ENCODE data around the gene COCH.
A peak's percentile ranks its signal among the peaks of the same experiment; 100 is the strongest.

Gene COCH

GRCh38 chr14:30876692-30877091 lies 2.3 kb downstream of the COCH start:
- Mint-ChIP-seq H3K4me3 (peak overlapping the region in 2 of 3 experiments; percentile 21 to 32), H3K27me3 (ENCODE audit: low read depth) (peaks cover 47% of the 10 kb centered on the region), H3K36me3 (ENCODE audit: low read depth) (no peaks in the 10 kb centered on the region), H3K27ac (no peak overlapping the region), H3K4me1 (peaks cover 12% of the 10 kb centered on the region), H3K9me3 (no peaks in the 10 kb centered on the region)
- TF ChIP-seq CTCF (IDR thresholded peaks at IDR 0.05; ENCODE audit: unreplicated experiment in 3 of 3) = no peak

DNA sequence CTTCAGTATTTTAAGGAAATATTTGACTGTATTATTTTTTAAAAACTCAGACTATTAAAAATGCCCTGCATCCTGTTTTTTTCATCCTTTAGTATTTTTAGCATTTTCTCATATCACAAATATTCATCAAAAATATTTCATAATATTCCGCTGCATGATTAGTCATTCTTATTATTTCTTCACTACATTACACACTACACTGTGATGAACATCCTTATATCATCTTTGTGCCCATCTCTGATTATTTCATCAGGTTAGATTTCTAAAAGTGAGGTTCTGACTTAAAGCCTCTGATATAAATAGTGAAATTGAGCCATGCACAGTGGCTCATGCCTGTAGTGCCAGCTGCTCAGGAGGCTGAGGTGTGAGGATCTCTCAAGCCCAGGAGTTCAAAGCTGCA lies 8.1 kb downstream of the COCH start:
- no peak overlapping the region for H3K27ac Mint-ChIP-seq
- no peaks in the 10 kb centered on the region for H3K36me3 Mint-ChIP-seq (ENCODE audit: low read depth)
- TF ChIP-seq CTCF (IDR thresholded peaks at IDR 0.05; ENCODE audit: unreplicated experiment in 3 of 3) = no peak
- H3K9me3 Mint-ChIP-seq = no peaks in the 10 kb centered on the region
- no peaks in the 10 kb centered on the region for H3K4me1 Mint-ChIP-seq
- peaks cover 4% of the 10 kb centered on the region for H3K27me3 Mint-ChIP-seq (ENCODE audit: low read depth)
- no peak overlapping the region for H3K4me3 Mint-ChIP-seq

GRCh38 chr14:30883508-30884294 lies 9.3 kb downstream of the COCH start:
- Mint-ChIP-seq H3K27me3 (ENCODE audit: low read depth) (no peaks in the 10 kb centered on the region), H3K27ac (no peak overlapping the region), H3K9me3 (no peaks in the 10 kb centered on the region), H3K36me3 (ENCODE audit: low read depth) (no peaks in the 10 kb centered on the region), H3K4me1 (no peaks in the 10 kb centered on the region), H3K4me3 (no peak overlapping the region)
- no peak for TF ChIP-seq CTCF (IDR thresholded peaks at IDR 0.05; ENCODE audit: unreplicated experiment in 3 of 3)

DNA sequence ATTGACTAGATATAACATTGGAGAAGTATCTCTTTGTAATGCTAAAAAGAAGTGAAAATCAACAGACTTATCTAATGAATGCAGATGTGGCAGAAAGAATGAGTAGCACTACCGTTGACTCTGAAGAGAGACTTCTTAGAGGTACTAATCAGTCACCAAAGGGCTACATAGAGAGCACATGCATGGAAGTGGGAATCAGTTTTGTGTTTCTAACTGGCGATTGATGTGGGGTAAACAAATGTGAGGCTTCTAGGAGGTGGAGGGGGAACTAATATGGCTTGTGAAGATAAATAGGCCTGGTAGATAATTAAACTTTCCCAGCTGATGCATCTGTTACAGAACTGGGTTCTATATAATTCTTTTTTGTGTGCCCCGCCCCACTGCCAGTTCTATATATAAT lies 10.5 kb downstream of the COCH start:
- Mint-ChIP-seq H3K27me3 (ENCODE audit: low read depth) (no peaks in the 10 kb centered on the region), H3K27ac (no peak overlapping the region), H3K4me1 (no peaks in the 10 kb centered on the region), H3K36me3 (ENCODE audit: low read depth) (no peaks in the 10 kb centered on the region), H3K9me3 (no peaks in the 10 kb centered on the region), H3K4me3 (no peak overlapping the region)
- TF ChIP-seq CTCF (IDR thresholded peaks at IDR 0.05; ENCODE audit: unreplicated experiment in 3 of 3) = no peak

- Mint-ChIP-seq H3K9me3 (no peaks in the 10 kb centered on the region), H3K4me1 (no peaks in the 10 kb centered on the region)
Measured at GRCh38 chr14:30885840-30886740, 11.7 kb downstream of the COCH start.

More at GRCh38 chr14:30885840-30886740, 11.7 kb downstream of the COCH start:
- no peak overlapping the region for H3K4me3 Mint-ChIP-seq
- H3K27me3 Mint-ChIP-seq (ENCODE audit: low read depth) = no peaks in the 10 kb centered on the region
- no peak overlapping the region for H3K27ac Mint-ChIP-seq
- H3K36me3 Mint-ChIP-seq (ENCODE audit: low read depth) = no peaks in the 10 kb centered on the region
- no peak for TF ChIP-seq CTCF (IDR thresholded peaks at IDR 0.05; ENCODE audit: unreplicated experiment in 3 of 3)

All from nephron (organoid).